Lower leg skin (tissue), 3 donors: ENCODE results near the gene OR5A2.

ENCODE experiments used
- CTCF ChIP-seq, 3 donors: fragments of 450-650 bp; IDR thresholded peaks; one replicate each; pipeline ENCODE4 v1.5.1; 2016; ENCODE audit warnings: antibody characterized with exemption in 3 of 3, mild to moderate bottlenecking in 3 of 3, moderate library complexity in 2 of 3
- POLR2A ChIP-seq, 2 donors: fragments of 450-650 bp; IDR thresholded peaks; one replicate each; pipeline ENCODE4 v1.6.1; 2016 to 2017; ENCODE audit warnings: antibody characterized with exemption in 2 of 2, mild to moderate bottlenecking in 1 of 2, moderate library complexity in 1 of 2

GRCh38 chr11:59437770-59438169 lies 11.6 kb upstream of the OR5A2 start:
- TF ChIP-seq POLR2A (IDR thresholded peaks at IDR 0.05) (no peak), CTCF (IDR thresholded peaks at IDR 0.05) (no peak)
